NCI-H1105 (cell line): ENCODE measurements around the gene CAMK1G.

Experiments
- DNase-seq: peaks from one replicate; lab custom pipeline; 2025; lab: John Stamatoyannopoulos, UW

Gene CAMK1G

DNA sequence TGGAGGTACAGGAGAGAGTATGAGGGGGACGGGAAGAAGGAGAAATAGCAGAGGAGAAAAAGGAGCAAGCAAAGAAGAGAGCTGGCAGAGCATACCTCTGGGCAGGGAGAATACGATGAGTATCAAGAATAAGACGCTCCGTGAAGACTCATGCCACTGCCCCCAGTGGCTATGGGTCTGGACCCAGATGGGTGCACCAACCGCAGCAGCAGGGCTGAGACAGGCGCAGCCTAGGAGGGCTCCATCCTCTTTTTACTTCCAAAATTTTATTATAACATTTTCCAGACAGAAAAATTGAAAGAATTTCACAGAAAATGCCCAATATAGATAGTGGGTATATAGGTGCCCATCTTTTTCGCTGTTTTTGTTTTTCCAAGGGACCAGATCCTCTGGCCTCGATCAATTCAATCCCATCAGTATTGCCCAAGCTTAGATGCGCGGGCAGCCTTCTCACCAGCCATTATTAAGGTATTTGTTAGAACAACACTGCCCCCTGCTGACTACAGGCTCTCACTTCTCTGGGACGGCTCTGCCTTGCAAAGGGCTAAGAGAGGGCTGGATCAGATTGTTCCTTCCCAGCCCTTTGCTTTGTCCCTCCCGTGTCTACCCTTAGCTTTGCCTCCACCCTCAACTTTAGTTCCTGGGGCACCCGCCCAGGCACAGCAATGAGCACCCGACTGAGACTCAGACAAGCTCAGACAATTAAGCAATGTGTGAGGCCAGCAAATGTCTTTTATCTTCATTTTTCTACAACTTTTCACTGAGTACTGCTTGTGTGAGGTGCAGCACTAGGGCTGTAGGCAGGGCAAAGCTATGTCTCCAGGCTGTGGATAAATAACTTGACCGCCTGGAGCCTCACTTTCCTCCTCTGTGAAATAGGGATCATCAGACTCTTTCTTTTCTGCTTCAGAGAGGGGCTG lies 17.5 kb upstream of the CAMK1G start:
- peak; percentile 91 for DNase-seq

DNA sequence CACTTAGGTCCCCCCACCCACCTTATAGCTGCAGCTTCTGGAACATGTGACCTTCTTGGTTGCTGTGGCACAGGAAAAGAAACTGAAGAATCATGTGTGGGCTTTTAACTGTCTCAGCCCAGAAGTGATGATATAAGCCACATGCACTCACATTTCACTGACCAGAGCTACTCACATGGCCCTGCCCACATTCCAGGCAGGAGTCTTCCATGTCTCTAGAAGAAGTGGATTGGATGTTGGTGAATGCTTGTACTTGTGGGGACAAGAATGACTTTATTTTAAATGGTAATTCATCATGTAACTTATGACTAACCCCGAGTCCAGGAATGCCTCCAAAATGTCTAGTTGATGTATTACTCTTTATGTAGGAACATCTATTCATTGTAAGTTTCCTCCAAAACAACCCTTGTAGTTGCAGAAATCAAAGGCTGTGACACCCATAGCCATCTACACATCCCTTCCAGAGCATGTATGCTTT lies 15.8 kb upstream of the CAMK1G start:
- no peak for DNase-seq

GRCh38 chr1:209569455-209570207 lies 13.9 kb upstream of the CAMK1G start:
- peak; percentile 86 for DNase-seq

DNA sequence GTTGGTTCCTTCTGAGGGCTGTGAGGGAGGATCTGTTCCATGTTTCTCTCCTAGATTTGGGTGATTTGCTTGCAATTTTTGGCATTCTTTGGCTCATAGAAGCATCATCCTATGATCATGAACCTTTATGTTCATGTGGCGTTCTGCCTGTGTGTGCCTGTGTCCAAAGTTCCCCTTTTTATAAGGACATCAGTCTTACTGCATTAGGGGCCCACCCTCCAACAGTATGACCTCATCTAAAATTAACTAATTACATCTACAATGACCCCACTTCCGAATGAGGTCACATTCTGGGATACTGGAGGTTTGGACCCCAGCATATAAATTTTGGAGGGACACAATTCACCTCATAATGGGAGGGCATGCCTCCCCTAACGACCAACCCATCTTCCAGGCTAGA lies 12.8 kb upstream of the CAMK1G start:
- DNase-seq: no peak

DNA sequence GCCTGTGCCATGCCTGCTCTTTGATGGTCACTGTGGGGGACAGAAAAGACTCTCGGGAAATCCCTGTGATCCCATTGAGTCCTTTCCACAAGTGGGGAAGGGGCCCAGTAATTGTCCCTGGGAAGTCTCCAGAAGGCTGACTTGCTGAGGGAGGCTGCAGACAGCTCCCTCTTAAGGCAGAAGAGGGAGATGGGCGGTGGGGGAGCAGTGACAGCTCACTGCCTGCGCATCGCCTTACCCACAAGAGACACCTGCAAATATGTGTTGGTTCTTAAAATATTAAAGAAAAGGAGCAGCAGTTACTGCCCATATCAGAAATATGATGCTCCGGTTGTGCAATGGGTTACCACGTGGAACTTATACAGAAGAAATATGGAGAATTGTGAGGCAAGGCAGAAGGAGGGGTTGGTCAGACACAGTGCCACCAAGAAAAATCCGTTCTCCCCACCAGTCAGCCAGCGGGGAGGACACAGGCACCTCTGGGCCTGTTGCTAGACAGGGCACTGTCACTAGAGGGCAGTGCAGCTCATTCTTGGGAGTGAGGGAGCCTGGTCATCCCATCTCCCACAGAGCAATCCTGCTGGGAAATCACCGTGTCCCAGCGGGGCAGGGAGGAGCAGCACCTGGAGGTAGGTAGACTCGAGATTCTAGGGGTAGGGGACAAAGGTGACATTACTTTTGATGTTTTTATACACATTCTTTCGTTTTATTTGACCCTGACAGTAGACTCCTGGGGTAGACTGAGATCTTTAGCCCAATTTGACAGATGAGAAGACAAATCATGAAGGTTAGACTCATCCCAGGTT lies 6.9 kb upstream of the CAMK1G start:
- DNase-seq: peak; percentile 38

DNA sequence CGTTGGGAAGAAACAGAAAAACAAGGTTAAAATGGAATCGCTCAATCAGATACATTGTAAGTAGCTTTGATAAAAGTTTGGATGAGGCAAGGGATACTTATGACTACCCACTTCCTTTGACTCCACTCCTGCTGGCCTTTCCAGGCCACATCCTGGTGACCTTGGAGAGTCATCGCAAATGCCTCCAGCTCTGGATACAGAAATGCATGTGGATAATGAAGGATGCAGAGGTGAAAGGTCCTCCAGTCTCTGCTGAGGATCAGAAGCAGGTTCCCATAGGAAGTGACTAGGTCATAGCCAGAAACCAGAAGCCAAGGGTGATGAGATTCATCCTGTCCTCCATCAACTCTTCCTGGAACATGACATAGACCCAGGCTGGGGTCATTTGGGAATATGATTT lies 6.2 kb upstream of the CAMK1G start:
- DNase-seq: no peak

DNA sequence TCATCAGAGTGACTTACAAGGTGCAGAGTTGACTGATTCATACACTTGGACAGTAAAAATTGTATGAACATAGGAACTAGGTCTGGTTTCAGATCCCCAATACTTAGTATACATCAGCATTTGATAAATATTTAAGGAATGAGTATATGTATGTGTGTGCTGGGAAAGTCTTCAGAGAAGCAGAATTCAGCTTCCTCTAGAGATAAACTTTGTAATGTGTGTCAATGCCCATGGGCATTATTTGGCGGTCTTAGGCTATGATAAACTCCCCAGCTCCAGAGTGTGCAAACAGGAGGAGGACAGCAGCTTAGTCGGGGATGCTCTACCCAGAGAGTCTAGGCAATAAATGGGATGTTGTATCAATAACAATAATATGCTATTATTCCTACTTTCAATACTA lies 2.9 kb upstream of the CAMK1G start:
- no peak for DNase-seq

DNA sequence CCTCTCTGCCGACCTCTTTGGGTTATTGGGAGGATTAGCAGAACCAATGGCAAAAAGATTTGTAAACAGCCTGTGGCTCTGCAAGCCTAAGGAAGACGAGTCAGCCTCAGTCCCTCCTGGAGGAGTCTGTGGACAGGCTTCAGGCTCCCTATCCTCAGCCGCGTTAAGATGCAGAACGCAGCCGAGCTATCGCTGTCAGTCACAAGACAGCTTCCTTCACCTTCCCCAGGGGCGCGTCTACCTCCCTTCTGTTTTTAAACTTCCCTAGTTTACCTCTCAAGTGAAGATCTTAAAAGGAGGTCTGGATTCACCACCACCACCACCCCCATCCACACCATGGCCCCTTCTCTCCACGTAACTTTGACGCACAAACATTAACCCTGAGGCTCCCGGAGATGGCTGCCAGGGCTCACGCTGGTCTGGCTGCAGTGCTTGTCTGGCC lies 738 bp downstream of the CAMK1G start:
- DNase-seq: no peak

GRCh38 chr1:209585197-209585596 lies 1.7 kb downstream of the CAMK1G start:
- no peak for DNase-seq

DNA sequence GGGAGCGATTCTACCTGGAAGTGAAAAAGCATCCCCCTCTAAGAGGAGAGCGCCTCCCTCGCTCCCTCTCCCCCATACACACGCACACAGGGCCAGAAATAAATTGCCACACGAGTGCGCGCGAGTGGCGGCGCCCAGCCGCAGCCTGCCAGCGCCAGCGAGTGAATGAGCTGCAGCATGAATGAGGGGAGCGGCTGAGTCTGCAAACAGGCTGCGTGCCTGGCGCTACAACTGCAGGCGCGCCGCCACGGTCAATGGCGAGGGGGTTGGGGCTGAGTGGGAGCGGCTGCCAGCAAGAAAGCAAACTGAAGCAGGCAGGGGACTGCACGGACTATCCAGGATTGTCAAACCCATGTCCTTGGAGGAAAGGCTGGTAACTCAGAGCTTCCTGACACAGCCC lies 2.2 kb downstream of the CAMK1G start:
- peak; percentile 50 for DNase-seq

GRCh38 chr1:209586221-209586740 lies 2.8 kb downstream of the CAMK1G start:
- no peak for DNase-seq

DNA sequence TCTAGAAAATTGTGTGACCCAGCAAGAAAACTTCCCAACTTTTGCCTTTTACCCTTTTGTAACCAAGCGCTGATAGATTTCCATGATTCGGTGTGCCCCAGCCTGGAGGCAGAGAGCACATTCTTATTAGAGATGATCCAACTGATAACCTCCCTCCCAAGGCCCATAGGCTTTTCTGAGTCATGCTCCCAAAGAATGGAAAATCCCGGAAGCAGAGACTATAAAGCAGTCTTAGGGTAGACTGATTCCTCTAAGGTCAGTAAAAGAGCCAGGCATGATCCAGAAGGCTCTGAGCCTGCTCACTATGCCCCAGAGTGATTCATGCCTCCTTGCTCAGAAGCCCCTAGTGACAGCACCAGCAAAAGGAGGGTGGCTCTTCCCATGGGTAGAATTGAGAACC lies 4.3 kb downstream of the CAMK1G start:
- DNase-seq: no peak

DNA sequence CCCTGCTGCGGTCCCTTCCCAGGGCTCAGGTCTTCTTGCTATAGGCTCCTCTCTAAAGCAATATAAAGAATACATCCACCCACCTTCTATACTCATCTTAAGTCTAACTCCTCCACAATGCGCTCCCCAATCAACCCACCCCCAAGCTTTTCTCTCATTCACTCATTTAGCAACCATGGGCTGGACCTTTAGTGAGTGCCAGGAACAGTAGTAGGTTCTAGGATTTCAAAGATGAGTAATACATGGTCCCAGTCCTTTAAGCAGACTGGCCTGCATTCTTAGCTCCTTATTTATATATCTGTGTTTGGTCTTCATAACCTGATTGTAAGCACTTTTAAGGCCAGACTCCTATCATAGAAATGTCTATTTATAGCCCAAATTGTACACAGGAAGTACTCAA lies 5.9 kb downstream of the CAMK1G start:
- DNase-seq: no peak

GRCh38 chr1:209589863-209590262 lies 6.3 kb downstream of the CAMK1G start:
- no peak for DNase-seq

GRCh38 chr1:209590405-209590804 lies 6.9 kb downstream of the CAMK1G start:
- DNase-seq: no peak

- DNase-seq: no peak
Measured at GRCh38 chr1:209593747-209594146, 10.2 kb downstream of the CAMK1G start.

- no peak for DNase-seq
Measured at GRCh38 chr1:209594440-209594839, 10.9 kb downstream of the CAMK1G start.

DNA sequence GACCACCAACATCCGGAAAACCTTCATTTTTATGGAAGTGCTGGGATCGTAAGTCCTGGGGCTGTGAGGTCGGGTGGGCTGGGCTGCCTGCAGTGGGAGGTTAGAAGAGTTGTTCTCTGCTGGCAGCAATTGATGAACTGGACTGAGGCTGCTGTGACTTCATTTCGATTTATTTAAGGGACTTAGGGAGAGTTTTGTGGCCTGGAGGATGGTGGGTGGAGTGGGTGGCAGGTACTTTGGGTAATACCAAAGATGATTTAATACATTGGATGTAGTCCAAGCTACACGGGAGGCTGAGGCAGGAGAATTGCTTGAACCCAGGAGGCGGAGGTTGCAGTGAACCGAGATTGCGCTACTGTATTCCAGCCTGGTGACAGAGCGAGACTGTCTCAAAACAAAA lies 11.5 kb downstream of the CAMK1G start:
- DNase-seq: no peak

DNA sequence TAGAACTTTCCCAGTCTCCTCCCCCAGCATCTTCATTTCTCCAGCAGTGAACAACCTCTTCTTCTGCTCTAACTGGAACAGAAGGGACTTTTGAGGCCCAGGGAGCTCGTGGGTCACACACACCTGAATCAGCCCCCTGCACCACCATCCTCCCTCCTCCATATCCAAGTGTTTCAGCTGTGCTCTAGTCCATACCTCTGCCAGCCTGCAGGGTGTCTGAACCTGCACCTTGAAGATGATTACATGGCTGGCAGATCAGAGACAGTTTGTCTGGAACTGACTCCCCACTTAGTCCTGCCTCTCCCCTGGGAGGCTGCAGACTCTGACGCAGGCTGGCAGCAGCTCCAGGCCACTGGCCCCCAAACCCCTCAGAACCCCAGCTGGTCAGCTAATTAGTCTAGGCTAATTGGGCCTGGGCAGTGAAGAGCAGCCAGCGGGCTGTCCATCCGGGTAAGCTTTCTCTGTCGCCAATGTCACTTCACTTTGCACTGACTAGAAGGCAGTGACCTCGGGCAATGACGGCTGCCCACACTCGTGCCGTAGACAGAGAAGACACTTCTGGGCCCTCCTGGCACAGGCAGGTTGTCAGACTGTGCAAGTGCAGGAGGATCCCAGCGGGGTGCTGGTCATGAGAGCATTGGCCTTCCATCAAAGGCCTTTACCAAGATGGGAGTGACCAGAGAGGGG lies 12.2 kb downstream of the CAMK1G start:
- no peak for DNase-seq

DNA sequence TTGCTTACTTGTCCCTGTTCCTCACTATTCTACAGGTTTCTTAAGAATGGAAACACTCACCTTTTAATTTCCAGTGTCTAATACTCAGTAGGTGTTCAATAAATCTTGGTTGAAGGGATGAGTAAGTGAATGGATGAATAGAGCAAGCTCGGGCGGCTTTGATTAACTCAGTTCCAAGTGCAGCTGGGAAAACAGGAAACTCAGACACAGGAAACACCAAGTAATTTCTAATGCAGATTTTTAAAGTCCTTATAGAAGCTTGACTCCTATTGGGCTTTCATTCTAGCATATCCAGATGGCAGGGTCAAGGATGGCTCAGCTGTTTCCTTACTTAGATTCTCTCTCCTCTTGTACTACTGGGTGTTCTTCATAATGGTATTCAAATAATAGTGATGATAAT lies 14.0 kb downstream of the CAMK1G start:
- DNase-seq: no peak

GRCh38 chr1:209598227-209598626 lies 14.7 kb downstream of the CAMK1G start:
- no peak for DNase-seq
